Activated naive CD8-positive, alpha-beta T cell treated with anti-CD3 and anti-CD28 coated beads for 36 hours (primary cell): ENCODE measurements around the gene MCUR1. TPM values are rescaled to one million over a fixed set of nuclear protein-coding genes. Genes with fewer than 3 reads are reported as not detected.
"Not testable (repeated sequence)": the region's sequence is repeated elsewhere in the genome, so short reads cannot be mapped to it uniquely, and the experiment has no call there.

Experiments
- DNase-seq: peaks from one replicate; pipeline ENCODE4 v3.0.0; 2021
- H3K27ac Mint-ChIP-seq: one replicate; pipeline ENCODE4 v1.8.0; 2022; ENCODE audit warnings: mild to moderate bottlenecking, moderate library complexity, mixed read lengths
- H3K27me3 Mint-ChIP-seq: one replicate; pipeline ENCODE4 v1.8.0; 2022; ENCODE audit warnings: mild to moderate bottlenecking, mixed read lengths
- H3K36me3 Mint-ChIP-seq: one replicate; pipeline ENCODE4 v1.8.0; 2021; ENCODE audit warnings: mild to moderate bottlenecking, mixed read lengths
- H3K4me1 Mint-ChIP-seq: one replicate; pipeline ENCODE4 v1.8.0; 2021; ENCODE audit warnings: mixed read lengths
- H3K4me3 Mint-ChIP-seq: one replicate; pipeline ENCODE4 v1.8.0; 2022; ENCODE audit warnings: mild to moderate bottlenecking, moderate library complexity, mixed read lengths
- H3K9me3 Mint-ChIP-seq: one replicate; pipeline ENCODE4 v1.8.0; 2022; ENCODE audit warnings: mixed read lengths
- total RNA-seq, 2 experiments: library from RNA; stranded (reverse); gene quantifications; one replicate each; pipeline ENCODE4 v1.2.3, GENCODE V29; 2021

Gene MCUR1, protein sequence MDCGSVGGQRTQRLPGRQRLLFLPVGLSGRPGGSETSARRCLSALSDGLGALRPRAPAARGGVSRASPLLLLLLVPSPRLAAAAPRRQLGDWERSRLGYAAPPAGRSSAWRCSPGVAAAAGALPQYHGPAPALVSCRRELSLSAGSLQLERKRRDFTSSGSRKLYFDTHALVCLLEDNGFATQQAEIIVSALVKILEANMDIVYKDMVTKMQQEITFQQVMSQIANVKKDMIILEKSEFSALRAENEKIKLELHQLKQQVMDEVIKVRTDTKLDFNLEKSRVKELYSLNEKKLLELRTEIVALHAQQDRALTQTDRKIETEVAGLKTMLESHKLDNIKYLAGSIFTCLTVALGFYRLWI
- total RNA-seq: 10 to 100 TPM; 42.1 to 45.5 TPM

GRCh38 chr6:13814176-13814937 is at the start of gene MCUR1:
TSS of gene MCUR1 (minus strand) at chr6:13814557. CDS start at chr6:13814429, 128 bp downstream.
- peak; percentile 89 for DNase-seq

GRCh38 chr6:13863699-13864155 is 49.4 kb upstream of the MCUR1 start:
- Mint-ChIP-seq H3K36me3 (no peaks in the 10 kb centered on the region), H3K9me3 (peaks cover 6% of the 10 kb centered on the region), H3K27ac (no peak overlapping the region), H3K27me3 (peaks cover 65% of the 10 kb centered on the region), H3K4me1 (no peaks in the 10 kb centered on the region), H3K4me3 (no peak overlapping the region)
- no peak for DNase-seq

More at GRCh38 chr6:13814176-13814937, at the start of gene MCUR1:
- H3K9me3 Mint-ChIP-seq: no peaks in the 10 kb centered on the region
- peaks cover 26% of the 10 kb centered on the region for H3K4me1 Mint-ChIP-seq
- peak within 1 kb of the TSS; percentile 92 for H3K4me3 Mint-ChIP-seq
- H3K36me3 Mint-ChIP-seq: peaks cover 17% of the 10 kb centered on the region
- H3K27me3 Mint-ChIP-seq: no peaks in the 10 kb centered on the region
- H3K27ac Mint-ChIP-seq: peak within 1 kb of the TSS; percentile 83

DNA sequence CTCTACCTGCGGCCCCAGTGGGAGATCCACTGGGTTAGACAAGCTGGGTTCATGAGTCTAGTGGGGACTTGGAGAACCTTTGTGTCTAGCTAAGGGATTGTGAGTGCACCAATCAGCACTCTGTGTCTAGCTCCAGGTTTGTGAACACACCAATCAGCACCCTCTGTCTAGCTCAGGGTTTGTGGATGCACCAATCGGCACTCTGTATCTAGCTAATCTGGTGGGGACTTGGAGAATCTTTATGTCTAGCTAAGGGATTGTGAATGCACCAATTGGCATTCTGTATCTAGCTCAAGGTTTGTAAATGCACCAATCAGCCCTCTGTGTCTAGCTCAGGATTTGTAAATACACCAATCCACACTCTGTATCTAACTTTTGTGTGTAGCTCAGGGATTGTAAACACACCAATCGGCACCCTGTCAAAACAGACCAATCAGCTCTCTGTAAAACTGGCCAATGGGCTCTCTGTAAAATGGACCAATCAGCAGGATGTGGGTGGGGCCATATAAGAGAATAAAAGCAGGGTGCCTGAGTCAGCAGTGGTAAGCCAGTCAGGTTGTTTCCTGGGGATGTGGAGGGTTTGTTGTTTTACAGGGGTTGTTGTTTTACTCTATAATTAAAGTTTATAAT is 46.3 kb upstream of the MCUR1 start:
- H3K4me1 Mint-ChIP-seq, H3K27ac Mint-ChIP-seq, H3K9me3 Mint-ChIP-seq, DNase-seq, H3K36me3 Mint-ChIP-seq: not testable (repeated sequence)
- H3K27me3 Mint-ChIP-seq: peaks cover 66% of the 10 kb centered on the region
- peak overlapping the region; percentile 43 for H3K4me3 Mint-ChIP-seq

DNA sequence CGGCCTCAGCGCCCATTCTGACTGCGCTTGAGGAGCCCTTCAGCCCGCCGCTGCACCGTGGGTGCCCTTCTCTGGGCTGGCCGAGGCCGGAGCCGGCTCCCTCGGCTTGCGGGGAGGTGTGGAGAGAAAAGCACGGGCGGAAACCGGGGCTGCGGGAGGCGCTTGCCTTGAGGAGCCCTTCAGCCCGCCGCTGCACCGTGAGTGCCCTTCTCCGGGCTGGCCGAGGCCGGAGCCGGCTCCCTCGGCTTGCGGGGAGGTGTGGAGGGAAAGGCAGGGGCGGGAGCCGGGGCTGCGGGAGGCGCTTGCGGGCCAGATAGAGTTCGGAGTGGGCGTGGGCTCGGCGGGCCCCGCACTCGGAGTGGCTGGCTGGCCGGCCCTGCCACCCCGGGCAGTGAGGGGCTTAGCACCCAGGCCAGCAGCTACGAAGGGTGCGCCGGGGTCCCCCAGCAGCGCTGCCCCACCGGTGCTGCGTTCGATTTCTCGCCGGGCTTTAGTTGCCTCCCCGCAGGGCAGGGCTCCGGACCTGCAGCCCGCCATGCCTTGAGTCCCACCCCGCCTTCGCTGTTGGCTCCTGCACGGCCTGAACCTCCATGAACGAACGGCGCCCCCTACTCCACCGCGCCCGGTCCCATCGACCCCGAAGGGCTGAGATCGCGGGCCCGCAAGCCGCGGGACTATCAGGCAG is 45.7 kb upstream of the MCUR1 start:
- Mint-ChIP-seq H3K4me3 (peak overlapping the region; percentile 43), H3K9me3 (peaks cover 6% of the 10 kb centered on the region), H3K27me3 (peaks cover 63% of the 10 kb centered on the region), H3K4me1 (no peaks in the 10 kb centered on the region), H3K36me3 (no peaks in the 10 kb centered on the region), H3K27ac (no peak overlapping the region)
- DNase-seq: no peak

GRCh38 chr6:13854716-13855250 is 40.4 kb upstream of the MCUR1 start:
- Mint-ChIP-seq H3K9me3 (peaks cover 1% of the 10 kb centered on the region), H3K27me3 (peaks cover 25% of the 10 kb centered on the region), H3K36me3 (no peaks in the 10 kb centered on the region), H3K4me3 (no peak overlapping the region), H3K4me1 (no peaks in the 10 kb centered on the region), H3K27ac (no peak overlapping the region)
- DNase-seq: no peak

GRCh38 chr6:13853871-13854270 is 39.5 kb upstream of the MCUR1 start:
- Mint-ChIP-seq H3K9me3 (peaks cover 1% of the 10 kb centered on the region), H3K4me3 (no peak overlapping the region), H3K4me1 (no peaks in the 10 kb centered on the region), H3K27ac (no peak overlapping the region), H3K36me3 (no peaks in the 10 kb centered on the region), H3K27me3 (peaks cover 21% of the 10 kb centered on the region)
- DNase-seq: no peak

GRCh38 chr6:13851803-13852202 is 37.4 kb upstream of the MCUR1 start:
- Mint-ChIP-seq H3K36me3 (no peaks in the 10 kb centered on the region), H3K9me3 (peaks cover 1% of the 10 kb centered on the region), H3K27ac (no peak overlapping the region), H3K4me1 (no peaks in the 10 kb centered on the region), H3K4me3 (no peak overlapping the region), H3K27me3 (peaks cover 12% of the 10 kb centered on the region)
- DNase-seq: no peak

DNA sequence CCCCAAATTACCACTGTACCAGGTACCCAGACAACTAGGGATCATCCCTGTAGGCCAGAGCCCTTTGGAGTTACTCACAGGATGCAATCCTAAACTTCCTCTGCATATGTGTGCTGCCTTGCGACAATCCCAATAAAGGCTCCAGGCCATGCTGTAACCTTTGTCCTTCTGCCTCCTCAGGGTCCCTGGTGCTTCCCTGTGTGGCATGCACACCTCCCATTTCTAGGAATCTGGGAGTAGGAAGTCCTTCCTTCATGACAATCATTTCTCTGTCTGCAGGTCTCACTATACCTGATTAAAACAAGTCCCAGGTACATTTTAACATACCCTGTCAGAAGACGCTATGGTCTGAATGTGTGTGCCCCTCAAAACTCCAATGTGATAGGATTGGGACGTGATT is 37.0 kb upstream of the MCUR1 start:
- no peak overlapping the region for H3K27ac Mint-ChIP-seq
- no peak overlapping the region for H3K4me3 Mint-ChIP-seq
- DNase-seq: no peak
- H3K4me1 Mint-ChIP-seq: no peaks in the 10 kb centered on the region
- peaks cover 1% of the 10 kb centered on the region for H3K9me3 Mint-ChIP-seq
- peaks cover 12% of the 10 kb centered on the region for H3K27me3 Mint-ChIP-seq
- no peaks in the 10 kb centered on the region for H3K36me3 Mint-ChIP-seq

DNA sequence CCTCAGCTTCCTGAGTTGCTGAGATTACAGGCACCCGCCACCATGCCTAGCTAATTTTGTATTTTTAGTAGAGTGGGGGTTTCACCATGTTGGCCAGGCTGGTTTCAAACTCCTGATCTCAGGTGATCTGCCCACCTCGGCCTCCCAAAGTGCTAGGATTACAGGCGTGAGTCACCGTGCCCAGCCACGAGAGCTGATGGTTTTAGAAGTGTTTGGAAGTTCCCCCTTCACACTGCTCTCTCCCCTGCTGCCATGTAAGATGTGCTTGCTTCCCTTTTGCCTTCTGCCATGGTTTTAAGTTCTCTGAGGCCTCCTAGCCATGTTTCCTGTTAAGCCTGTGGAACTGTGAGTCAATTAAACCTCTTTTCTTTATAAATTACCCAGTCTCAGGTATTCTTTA is 36.3 kb upstream of the MCUR1 start:
- not testable (repeated sequence) for DNase-seq, H3K27ac Mint-ChIP-seq, H3K9me3 Mint-ChIP-seq, H3K36me3 Mint-ChIP-seq, H3K4me1 Mint-ChIP-seq, H3K4me3 Mint-ChIP-seq
- peaks cover 12% of the 10 kb centered on the region for H3K27me3 Mint-ChIP-seq

DNA sequence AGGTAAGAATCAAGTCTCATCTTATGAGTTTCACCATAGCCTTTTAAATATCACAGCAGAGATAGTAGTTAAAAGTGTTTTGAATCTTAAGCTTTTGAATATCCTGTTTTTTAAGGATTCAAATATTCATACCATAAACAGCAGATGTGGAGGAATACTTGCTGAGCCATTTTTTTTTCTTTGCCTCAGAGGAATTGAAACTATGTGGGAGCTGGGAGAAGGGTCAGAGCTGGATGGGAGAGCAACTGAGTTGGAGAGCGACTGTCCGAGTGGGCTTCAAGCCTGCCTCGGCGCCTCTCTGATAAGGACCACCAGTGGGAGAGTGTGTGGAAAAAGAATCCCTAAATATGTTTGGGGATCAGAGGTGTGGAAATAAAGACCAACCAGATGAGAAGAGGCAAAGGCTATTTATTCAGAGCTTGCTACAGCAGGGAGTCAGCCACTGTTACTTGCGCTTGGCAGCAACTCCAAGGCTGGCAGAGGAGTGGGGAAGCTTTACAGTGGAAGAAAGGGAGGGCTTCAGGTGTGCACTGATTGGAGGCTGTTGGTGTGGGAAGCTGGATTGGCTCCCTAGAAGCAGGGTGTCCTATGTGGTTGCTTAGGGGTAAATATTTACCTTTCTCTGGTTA is 34.3 kb upstream of the MCUR1 start:
- Mint-ChIP-seq H3K9me3 (peaks cover 1% of the 10 kb centered on the region), H3K4me3 (no peak overlapping the region), H3K27me3 (peaks cover 13% of the 10 kb centered on the region), H3K4me1 (no peaks in the 10 kb centered on the region), H3K27ac (no peak overlapping the region), H3K36me3 (no peaks in the 10 kb centered on the region)
- DNase-seq: no peak

- no peak for DNase-seq
These were observed 33.1 kb upstream of the MCUR1 start for GRCh38 chr6:13847326-13848050.

GRCh38 chr6:13846841-13847240 is 32.5 kb upstream of the MCUR1 start:
- Mint-ChIP-seq H3K4me3 (no peak overlapping the region), H3K27me3 (peaks cover 13% of the 10 kb centered on the region), H3K27ac (no peak overlapping the region), H3K9me3 (peaks cover 1% of the 10 kb centered on the region), H3K36me3 (no peaks in the 10 kb centered on the region), H3K4me1 (no peaks in the 10 kb centered on the region)
- DNase-seq: no peak

More at GRCh38 chr6:13847326-13848050, 33.1 kb upstream of the MCUR1 start:
- Mint-ChIP-seq H3K4me1 (no peaks in the 10 kb centered on the region), H3K27ac (no peak overlapping the region), H3K9me3 (peaks cover 1% of the 10 kb centered on the region), H3K4me3 (no peak overlapping the region), H3K36me3 (no peaks in the 10 kb centered on the region), H3K27me3 (peaks cover 13% of the 10 kb centered on the region)

- peaks cover 5% of the 10 kb centered on the region for H3K27me3 Mint-ChIP-seq
- H3K4me1 Mint-ChIP-seq: peaks cover 4% of the 10 kb centered on the region
- H3K36me3 Mint-ChIP-seq: no peaks in the 10 kb centered on the region
- no peaks in the 10 kb centered on the region for H3K9me3 Mint-ChIP-seq
- no peak overlapping the region for H3K4me3 Mint-ChIP-seq
- H3K27ac Mint-ChIP-seq: no peak overlapping the region
- DNase-seq: no peak
These were observed 27.6 kb upstream of the MCUR1 start for GRCh38 chr6:13841936-13842335.

DNA sequence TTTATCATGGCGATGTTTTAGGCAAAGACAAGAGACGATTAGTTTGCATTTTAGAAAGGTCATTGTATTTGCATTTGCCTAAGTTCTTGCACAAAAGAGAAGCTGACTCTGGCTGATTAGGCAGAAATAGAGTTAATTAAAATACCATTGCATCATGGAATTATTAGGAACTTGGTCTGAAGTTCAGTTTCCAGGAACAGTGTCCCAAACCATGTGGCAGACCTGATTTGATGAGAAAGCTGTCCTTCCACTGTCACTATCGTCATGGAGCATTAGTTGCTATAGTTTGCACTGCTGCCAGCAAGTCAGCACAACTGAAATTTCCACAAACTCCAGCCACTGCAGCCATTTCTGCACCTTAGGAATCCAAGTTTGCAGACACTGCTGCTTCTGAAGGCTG is 24.3 kb upstream of the MCUR1 start:
- H3K27me3 Mint-ChIP-seq: peaks cover 8% of the 10 kb centered on the region

More for the DNA sequence above, 24.3 kb upstream of the MCUR1 start:
- Mint-ChIP-seq H3K4me3 (no peak overlapping the region), H3K4me1 (peaks cover 4% of the 10 kb centered on the region), H3K9me3 (no peaks in the 10 kb centered on the region), H3K27ac (no peak overlapping the region), H3K36me3 (no peaks in the 10 kb centered on the region)
- no peak for DNase-seq
